SK-N-SH treated with all-trans-retinoic acid at 6 μM for 48 hours (cell line): Measurements from ENCODE around the gene MRFAP1L1.

ENCODE experiments used
- ATAC-seq: fragments of 200-7000 bp; cut with Tn5 transposase; 3 replicates; pipeline ENCODE4 v1.9.1; 2020; ENCODE audit warnings: mild to moderate bottlenecking, moderate library complexity
- ARNTL ChIP-seq: fragments of 450-650 bp; formaldehyde crosslinking; IDR thresholded peaks from 2 replicates; pipeline ENCODE4 v1.5.0; 2020; ENCODE audit warnings: low read depth, mild to moderate bottlenecking, moderate library complexity, borderline replicate concordance
- BACH2 ChIP-seq: fragments of 250-450 bp; sonication (Bioruptor Pico); IDR thresholded peaks from 2 replicates; pipeline ENCODE4 v1.9.0; 2021; ENCODE audit warnings: mild to moderate bottlenecking, borderline replicate concordance
- CREB5 ChIP-seq: fragments of 250-450 bp; sonication (Bioruptor Pico); IDR thresholded peaks from 2 replicates; pipeline ENCODE4 v1.5.1; 2020; ENCODE audit warnings: low read depth, mild to moderate bottlenecking, moderate library complexity
- CSDC2 ChIP-seq: fragments of 250-450 bp; sonication (Bioruptor Pico); IDR thresholded peaks from 2 replicates; pipeline ENCODE4 v1.5.0; 2020; ENCODE audit warnings: mild to moderate bottlenecking, moderate library complexity
- CSRNP3 ChIP-seq: fragments of 250-450 bp; sonication (Bioruptor Pico); IDR thresholded peaks from 2 replicates; pipeline ENCODE4 v1.5.1; 2021; ENCODE audit warnings: mild to moderate bottlenecking, moderate library complexity
- ESRRG ChIP-seq: fragments of 250-450 bp; sonication (Bioruptor Pico); IDR thresholded peaks from 2 replicates; pipeline ENCODE4 v1.6.1; 2021; ENCODE audit warnings: mild to moderate bottlenecking
- GLIS3 ChIP-seq: fragments of 250-450 bp; sonication (Bioruptor Pico); IDR thresholded peaks from 2 replicates; pipeline ENCODE4 v1.5.0; 2020; ENCODE audit warnings: mild to moderate bottlenecking, moderate library complexity
- ISL1 ChIP-seq: fragments of 250-450 bp; sonication (Bioruptor Pico); IDR thresholded peaks from 2 replicates; pipeline ENCODE4 v2.1.2; 2022; ENCODE audit warnings: mild to moderate bottlenecking, moderate library complexity
- OSR1 ChIP-seq: fragments of 250-450 bp; sonication (Bioruptor Pico); IDR thresholded peaks from 2 replicates; pipeline ENCODE4 v1.8.0; 2022; ENCODE audit warnings: moderate library complexity, mild to moderate bottlenecking, inconsistent platforms
- PATZ1 ChIP-seq: fragments of 250-450 bp; sonication (Bioruptor Pico); IDR thresholded peaks from 2 replicates; pipeline ENCODE4 v1.8.0; 2020; ENCODE audit warnings: mild to moderate bottlenecking, moderate library complexity, borderline replicate concordance
- POU6F1 ChIP-seq: fragments of 250-450 bp; sonication (Bioruptor Pico); IDR thresholded peaks from 2 replicates; pipeline ENCODE4 v1.8.0; 2021; ENCODE audit warnings: low read depth, mild to moderate bottlenecking, moderate library complexity, borderline replicate concordance
- PPARA ChIP-seq: fragments of 250-450 bp; sonication (Bioruptor Pico); IDR thresholded peaks from 2 replicates; pipeline ENCODE4 v1.5.0; 2020; ENCODE audit warnings: mild to moderate bottlenecking, borderline replicate concordance
- SNAI2 ChIP-seq: fragments of 250-450 bp; sonication (Bioruptor Pico); IDR thresholded peaks from 2 replicates; pipeline ENCODE4 v1.5.0; 2020; ENCODE audit warnings: mild to moderate bottlenecking, moderate library complexity
- TCF4 ChIP-seq: fragments of 250-450 bp; sonication (Bioruptor Pico); IDR thresholded peaks from 2 replicates; pipeline ENCODE4 v1.8.0; 2021; ENCODE audit warnings: mild to moderate bottlenecking, moderate library complexity, borderline replicate concordance
- TOX ChIP-seq: fragments of 250-450 bp; sonication (Bioruptor Pico); IDR thresholded peaks from 2 replicates; pipeline ENCODE4 v1.8.0; 2021; ENCODE audit warnings: mild to moderate bottlenecking, moderate library complexity, borderline replicate concordance
- TSHZ2 ChIP-seq: fragments of 250-450 bp; sonication (Bioruptor Pico); IDR thresholded peaks from 2 replicates; pipeline ENCODE4 v1.5.0; 2020; ENCODE audit warnings: mild to moderate bottlenecking, moderate library complexity
- ZC3H10 ChIP-seq: fragments of 250-450 bp; sonication (Bioruptor Pico); IDR thresholded peaks from 2 replicates; pipeline ENCODE4 v1.5.1; 2021; ENCODE audit warnings: mild to moderate bottlenecking, moderate library complexity
- ZFP30 ChIP-seq: fragments of 450-650 bp; formaldehyde crosslinking; IDR thresholded peaks from 2 replicates; pipeline ENCODE4 v1.5.0; 2022; ENCODE audit warnings: mild to moderate bottlenecking, moderate library complexity
- ZNF565 ChIP-seq: fragments of 450-650 bp; formaldehyde crosslinking; conservative IDR thresholded peaks from 2 replicates; pipeline ENCODE4 v1.5.0; 2020; ENCODE audit warnings: low read depth, mild to moderate bottlenecking, moderate library complexity
- ZNF70 ChIP-seq: fragments of 450-650 bp; formaldehyde crosslinking; IDR thresholded peaks from 2 replicates; pipeline ENCODE4 v1.5.0; 2020; ENCODE audit warnings: mild to moderate bottlenecking, moderate library complexity
- ZNF8 ChIP-seq: fragments of 450-650 bp; formaldehyde crosslinking; IDR thresholded peaks from 2 replicates; pipeline ENCODE4 v1.5.0; 2020; ENCODE audit warnings: mild to moderate bottlenecking, moderate library complexity

The MRFAP1L1 gene

GRCh38 chr4:6753103-6753560 lies 43.5 kb upstream of the MRFAP1L1 start:
- no peak for TF ChIP-seq ZNF70 (CRISPR knock-in tag)
- TF ChIP-seq ZFP30 (CRISPR knock-in tag), result no peak
- TF ChIP-seq POU6F1 (CRISPR knock-in tag), result no peak
- TF ChIP-seq TOX, result no peak
- no peak for TF ChIP-seq ISL1 (CRISPR knock-in tag)
- no peak for TF ChIP-seq TSHZ2 (CRISPR knock-in tag)
- TF ChIP-seq, all 23 proteins: peak for 0
- ATAC-seq, result no peak

- ATAC-seq, result no peak
- TF ChIP-seq TCF4 (CRISPR knock-in tag) (no peak), ARNTL (CRISPR knock-in tag) (no peak), GLIS3 (CRISPR knock-in tag) (no peak), OSR1 (CRISPR knock-in tag) (no peak)
Measured at GRCh38 chr4:6752486-6752829, 42.8 kb upstream of the MRFAP1L1 start.

- no peak for TF ChIP-seq ZNF565 (CRISPR knock-in tag)
- no peak for TF ChIP-seq CREB5 (CRISPR knock-in tag)
- no peak for TF ChIP-seq ZFP30 (CRISPR knock-in tag)
- no peak for TF ChIP-seq ESRRG
- no peak for TF ChIP-seq ZC3H10 (CRISPR knock-in tag)
- no peak for TF ChIP-seq CSDC2 (CRISPR knock-in tag)
- no peak for TF ChIP-seq ARNTL (CRISPR knock-in tag)
- TF ChIP-seq TCF4 (CRISPR knock-in tag), result no peak
- no peak for TF ChIP-seq SNAI2 (CRISPR knock-in tag)
- no peak for TF ChIP-seq CSRNP3 (CRISPR knock-in tag)
- no peak for TF ChIP-seq GLIS3 (CRISPR knock-in tag)
- TF ChIP-seq TOX, result no peak
- TF ChIP-seq ZNF8 (CRISPR knock-in tag), result no peak
- no peak for TF ChIP-seq OSR1 (CRISPR knock-in tag)
- no peak for ATAC-seq
Measured at GRCh38 chr4:6751611-6752485, 42.2 kb upstream of the MRFAP1L1 start.

- ATAC-seq, result no peak
- TF ChIP-seq TSHZ2 (CRISPR knock-in tag), result no peak
- TF ChIP-seq TOX, result no peak
- TF ChIP-seq ESRRG, result no peak
- no peak for TF ChIP-seq ZC3H10 (CRISPR knock-in tag)
- no peak for TF ChIP-seq BACH2 (CRISPR knock-in tag)
- TF ChIP-seq TCF4 (CRISPR knock-in tag), result no peak
- no peak for TF ChIP-seq CSDC2 (CRISPR knock-in tag)
- no peak for TF ChIP-seq PATZ1
- TF ChIP-seq PPARA (CRISPR knock-in tag), result no peak
Measured at GRCh38 chr4:6750286-6751221, 40.9 kb upstream of the MRFAP1L1 start.
